MM.1S (cell line): ENCODE data around the gene PES1.
"Not testable (repeated sequence)": the region's sequence is repeated elsewhere in the genome, so short reads cannot be mapped to it uniquely, and the experiment has no call there.

Experiments
- EZH2 ChIP-seq: fragments of 300-600 bp; sonication (generic); optimal IDR thresholded peaks from 2 replicates; pipeline ENCODE3; 2017; ENCODE audit warnings: low read depth, mild to moderate bottlenecking, antibody characterized with exemption, low read length, mixed read lengths
- EZH2phosphoT487 ChIP-seq: fragments of 300-600 bp; sonication (generic); IDR thresholded peaks from 2 replicates; pipeline ENCODE4 v1.6.1; 2018; ENCODE audit warnings: antibody characterized with exemption, low read length
- TF ChIP-seq, protein P1 (sequence below): fragments of 300-600 bp; sonication (generic); IDR thresholded peaks from 2 replicates; pipeline ENCODE4 v1.5.1; 2016; ENCODE audit warnings: antibody characterized with exemption, low read length, mixed read lengths

GRCh38 chr22:30567277-30567676 is 24.4 kb downstream of the PES1 start:
- TF ChIP-seq, protein P1, sequence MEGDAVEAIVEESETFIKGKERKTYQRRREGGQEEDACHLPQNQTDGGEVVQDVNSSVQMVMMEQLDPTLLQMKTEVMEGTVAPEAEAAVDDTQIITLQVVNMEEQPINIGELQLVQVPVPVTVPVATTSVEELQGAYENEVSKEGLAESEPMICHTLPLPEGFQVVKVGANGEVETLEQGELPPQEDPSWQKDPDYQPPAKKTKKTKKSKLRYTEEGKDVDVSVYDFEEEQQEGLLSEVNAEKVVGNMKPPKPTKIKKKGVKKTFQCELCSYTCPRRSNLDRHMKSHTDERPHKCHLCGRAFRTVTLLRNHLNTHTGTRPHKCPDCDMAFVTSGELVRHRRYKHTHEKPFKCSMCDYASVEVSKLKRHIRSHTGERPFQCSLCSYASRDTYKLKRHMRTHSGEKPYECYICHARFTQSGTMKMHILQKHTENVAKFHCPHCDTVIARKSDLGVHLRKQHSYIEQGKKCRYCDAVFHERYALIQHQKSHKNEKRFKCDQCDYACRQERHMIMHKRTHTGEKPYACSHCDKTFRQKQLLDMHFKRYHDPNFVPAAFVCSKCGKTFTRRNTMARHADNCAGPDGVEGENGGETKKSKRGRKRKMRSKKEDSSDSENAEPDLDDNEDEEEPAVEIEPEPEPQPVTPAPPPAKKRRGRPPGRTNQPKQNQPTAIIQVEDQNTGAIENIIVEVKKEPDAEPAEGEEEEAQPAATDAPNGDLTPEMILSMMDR: not testable (repeated sequence)
- not testable (repeated sequence) for TF ChIP-seq EZH2, EZH2phosphoT487
